Type B pancreatic cell (in vitro differentiated cells): ENCODE data around the gene NCAPH2. TPM values are rescaled to one million over a fixed set of nuclear protein-coding genes. Genes with fewer than 3 reads are reported as not detected.

Experiments
- DNase-seq: peaks from one replicate; pipeline ENCODE4 v3.0.0; 2021; ENCODE audit warnings: mixed read lengths; ENCODE audit not compliant: unreplicated experiment; ENCODE audit errors: extremely low spot score
- H3K27ac Mint-ChIP-seq: 2 replicates; pipeline ENCODE4 v1.8.0; 2021; ENCODE audit warnings: mild to moderate bottlenecking, mixed read lengths
- H3K27me3 Mint-ChIP-seq: 2 replicates; pipeline ENCODE4 v1.8.0; 2021; ENCODE audit warnings: mixed read lengths
- H3K36me3 Mint-ChIP-seq: 2 replicates; pipeline ENCODE4 v1.8.0; 2021; ENCODE audit warnings: mixed read lengths
- H3K4me1 Mint-ChIP-seq: one replicate; pipeline ENCODE4 v1.8.0; 2021; ENCODE audit warnings: mixed read lengths; ENCODE audit not compliant: unreplicated experiment
- H3K4me3 Mint-ChIP-seq: 2 replicates; pipeline ENCODE4 v1.8.0; 2021; ENCODE audit warnings: mild to moderate bottlenecking, mixed read lengths
- H3K9me3 Mint-ChIP-seq: 2 replicates; pipeline ENCODE4 v1.8.0; 2021; ENCODE audit warnings: mixed read lengths
- total RNA-seq: library from RNA; stranded (reverse); gene quantifications from 2 replicates; pipeline ENCODE4 v1.2.1, GENCODE V29; 2021; ENCODE audit warnings: low replicate concordance
- TF ChIP-seq, protein P1 (sequence below): fragments of 200-600 bp; sonication (generic); conservative IDR thresholded peaks from 2 replicates; pipeline ENCODE4 v1.5.0; 2021; ENCODE audit warnings: antibody characterized with exemption, mild to moderate bottlenecking

NCAPH2 gene
- total RNA-seq, 1 donor from 2014 or later = 75.2 TPM

GRCh38 chr22:50523806-50524675, 16.0 kb downstream of the NCAPH2 start:
- Mint-ChIP-seq H3K36me3 (peaks cover 8% of the 10 kb centered on the region), H3K27ac (peak overlapping the region; percentile 99), H3K9me3 (no peaks in the 10 kb centered on the region), H3K4me1 (peaks cover 6% of the 10 kb centered on the region), H3K4me3 (peak overlapping the region; percentile 97), H3K27me3 (peaks cover 19% of the 10 kb centered on the region)
- no peak for DNase-seq
- TF ChIP-seq, protein P1, sequence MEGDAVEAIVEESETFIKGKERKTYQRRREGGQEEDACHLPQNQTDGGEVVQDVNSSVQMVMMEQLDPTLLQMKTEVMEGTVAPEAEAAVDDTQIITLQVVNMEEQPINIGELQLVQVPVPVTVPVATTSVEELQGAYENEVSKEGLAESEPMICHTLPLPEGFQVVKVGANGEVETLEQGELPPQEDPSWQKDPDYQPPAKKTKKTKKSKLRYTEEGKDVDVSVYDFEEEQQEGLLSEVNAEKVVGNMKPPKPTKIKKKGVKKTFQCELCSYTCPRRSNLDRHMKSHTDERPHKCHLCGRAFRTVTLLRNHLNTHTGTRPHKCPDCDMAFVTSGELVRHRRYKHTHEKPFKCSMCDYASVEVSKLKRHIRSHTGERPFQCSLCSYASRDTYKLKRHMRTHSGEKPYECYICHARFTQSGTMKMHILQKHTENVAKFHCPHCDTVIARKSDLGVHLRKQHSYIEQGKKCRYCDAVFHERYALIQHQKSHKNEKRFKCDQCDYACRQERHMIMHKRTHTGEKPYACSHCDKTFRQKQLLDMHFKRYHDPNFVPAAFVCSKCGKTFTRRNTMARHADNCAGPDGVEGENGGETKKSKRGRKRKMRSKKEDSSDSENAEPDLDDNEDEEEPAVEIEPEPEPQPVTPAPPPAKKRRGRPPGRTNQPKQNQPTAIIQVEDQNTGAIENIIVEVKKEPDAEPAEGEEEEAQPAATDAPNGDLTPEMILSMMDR = no peak

DNA sequence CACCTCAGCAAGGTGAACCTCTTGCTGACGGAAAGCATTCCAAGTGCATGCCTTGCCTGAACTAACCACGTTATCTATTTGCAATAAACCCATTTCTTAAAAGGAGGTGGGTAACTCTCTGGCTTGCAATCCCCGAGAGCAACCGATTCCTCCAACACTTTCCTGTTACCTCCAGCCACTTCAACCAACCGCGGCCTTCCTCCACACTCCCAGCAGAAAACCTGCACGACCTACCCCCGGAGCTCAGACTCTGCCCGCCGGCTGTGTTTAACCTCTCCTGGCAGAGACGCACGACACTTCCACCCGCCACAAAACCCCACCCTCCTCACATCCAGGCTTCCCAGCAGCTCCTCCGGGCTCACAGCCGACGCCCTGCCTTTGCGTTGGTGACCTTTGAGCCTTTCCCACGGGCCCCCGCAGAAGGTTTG, 16.7 kb downstream of the NCAPH2 start:
- peak overlapping the region; percentile 99 for H3K27ac Mint-ChIP-seq
- H3K36me3 Mint-ChIP-seq = peaks cover 6% of the 10 kb centered on the region
- H3K4me1 Mint-ChIP-seq = peaks cover 6% of the 10 kb centered on the region
- TF ChIP-seq, protein P1 = no peak
- no peak for DNase-seq
- no peaks in the 10 kb centered on the region for H3K9me3 Mint-ChIP-seq
- H3K4me3 Mint-ChIP-seq = peak overlapping the region; percentile 97
- H3K27me3 Mint-ChIP-seq = peaks cover 20% of the 10 kb centered on the region

DNA sequence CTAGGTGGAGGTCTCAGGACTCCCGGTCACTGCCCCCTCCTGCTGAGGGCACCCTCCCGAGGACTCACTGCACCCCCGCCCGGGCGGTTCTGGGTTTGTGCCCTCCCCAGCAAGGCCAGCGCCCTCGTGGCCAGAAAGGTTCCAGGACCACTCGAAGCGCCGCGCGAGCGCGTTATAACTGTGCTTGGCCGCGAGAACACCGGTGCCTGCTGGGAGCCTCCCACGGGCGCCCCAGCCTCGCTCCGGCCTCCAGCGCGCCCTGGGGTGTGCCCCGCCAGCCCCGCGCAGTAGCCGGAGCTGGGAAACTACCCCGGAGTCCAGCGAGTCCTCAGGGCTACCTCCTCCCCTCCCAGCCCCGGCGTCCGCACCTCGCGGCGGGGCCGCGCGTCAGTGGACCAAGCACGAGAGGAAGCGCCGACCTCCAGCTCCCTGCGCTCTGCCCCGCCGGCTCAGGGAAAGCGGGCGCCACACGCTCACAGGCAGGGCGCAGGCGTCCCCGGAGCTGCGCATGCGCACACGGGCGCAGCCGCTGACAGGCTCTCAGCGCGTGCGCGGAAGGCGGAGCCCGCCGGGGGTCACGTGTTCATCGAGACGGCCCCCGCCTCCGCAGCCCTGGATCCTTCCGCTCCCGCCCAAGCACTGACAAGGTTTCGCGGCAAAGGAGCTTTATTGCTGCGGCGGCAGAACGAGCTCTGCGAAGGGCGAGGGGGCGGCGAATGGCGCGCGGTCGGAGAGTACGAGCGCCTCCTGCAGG, 17.3 kb downstream of the NCAPH2 start, which contains the start of gene SCO2:
SCO2 (minus strand) TSS at position 495 of the 754 bp plus-strand sequence. CDS start 1,187 bp downstream, outside the sequence.
- DNase-seq = peak; percentile 99
- peaks cover 4% of the 10 kb centered on the region for H3K36me3 Mint-ChIP-seq
- peak within 1 kb of the TSS; percentile 99 for H3K27ac Mint-ChIP-seq
- H3K27me3 Mint-ChIP-seq = peaks cover 20% of the 10 kb centered on the region
- peak within 1 kb of the TSS; percentile 97 for H3K4me3 Mint-ChIP-seq
- peaks cover 6% of the 10 kb centered on the region for H3K4me1 Mint-ChIP-seq
- no peaks in the 10 kb centered on the region for H3K9me3 Mint-ChIP-seq
- TF ChIP-seq, protein P1 = peak; percentile 70

DNA sequence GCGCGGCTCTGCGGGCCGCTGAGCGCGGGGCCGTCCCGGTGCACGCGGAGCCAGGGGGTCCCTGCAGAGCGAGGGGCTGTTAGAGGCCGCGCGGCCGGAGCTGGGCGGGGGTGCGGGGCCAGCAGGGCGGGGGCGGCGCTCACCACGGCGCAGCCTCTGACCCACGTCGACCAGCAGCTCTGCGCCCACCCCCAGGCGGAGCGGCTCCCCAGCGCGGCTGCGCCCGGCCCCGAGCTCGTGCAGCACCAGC, 17.8 kb downstream of the NCAPH2 start:
- Mint-ChIP-seq H3K27ac (no peak overlapping the region), H3K27me3 (peaks cover 23% of the 10 kb centered on the region), H3K36me3 (peaks cover 4% of the 10 kb centered on the region)

GRCh38 chr22:50526108-50526833, 18.2 kb downstream of the NCAPH2 start:
- Mint-ChIP-seq H3K4me1 (peaks cover 6% of the 10 kb centered on the region), H3K27me3 (peaks cover 28% of the 10 kb centered on the region), H3K36me3 (peaks cover 4% of the 10 kb centered on the region), H3K4me3 (peak overlapping the region; percentile 74), H3K27ac (peak overlapping the region; percentile 46), H3K9me3 (no peaks in the 10 kb centered on the region)
- no peak for DNase-seq
- TF ChIP-seq, protein P1 = peak; percentile 78

More for the DNA sequence above, 17.8 kb downstream of the NCAPH2 start:
- Mint-ChIP-seq H3K9me3 (no peaks in the 10 kb centered on the region), H3K4me1 (peaks cover 6% of the 10 kb centered on the region), H3K4me3 (peak overlapping the region; percentile 81)
- TF ChIP-seq, protein P1 = no peak
- DNase-seq = no peak
